HUES64 (cell line): ENCODE measurements around the gene CCR6.

Experiments
- H3K27ac ChIP-seq: 2 replicates; pipeline ENCODE4 v1.7.0; 2013; ENCODE audit warnings: low read depth, low read length, inconsistent platforms
- H3K27me3 ChIP-seq: 2 replicates; pipeline ENCODE4 v1.6.1; 2013; ENCODE audit warnings: mild to moderate bottlenecking, low read length; ENCODE audit not compliant: insufficient read depth
- H3K36me3 ChIP-seq: 2 replicates; pipeline ENCODE4 v1.6.1; 2013; ENCODE audit warnings: mild to moderate bottlenecking, low read length; ENCODE audit not compliant: insufficient read depth
- H3K4me1 ChIP-seq: 2 replicates; pipeline ENCODE4 v1.6.1; 2013; ENCODE audit warnings: mild to moderate bottlenecking, low read length, moderate library complexity; ENCODE audit not compliant: insufficient read depth
- H3K4me3 ChIP-seq: 2 replicates; pipeline ENCODE4 v1.5.1; 2013; ENCODE audit warnings: mild to moderate bottlenecking, low read length, moderate library complexity
- H3K9ac ChIP-seq: 2 replicates; pipeline ENCODE4 v1.6.1; 2013; ENCODE audit warnings: mild to moderate bottlenecking, low read depth, low read length
- H3K9me3 ChIP-seq: 2 replicates; pipeline ENCODE4 v1.6.1; 2013; ENCODE audit warnings: low read depth, low read length; ENCODE audit not compliant: insufficient read depth
- whole genome bisulfite sequencing: fragments of 150-250, 120-280 bp; methylation state at CpG from one replicate; pipeline ENCODE4 v1.1.7; 2013; ENCODE audit warnings: missing lambda C conversion rate; 5-methylcytosine and 5-hydroxymethylcytosine counted together

CCR6 gene

DNA sequence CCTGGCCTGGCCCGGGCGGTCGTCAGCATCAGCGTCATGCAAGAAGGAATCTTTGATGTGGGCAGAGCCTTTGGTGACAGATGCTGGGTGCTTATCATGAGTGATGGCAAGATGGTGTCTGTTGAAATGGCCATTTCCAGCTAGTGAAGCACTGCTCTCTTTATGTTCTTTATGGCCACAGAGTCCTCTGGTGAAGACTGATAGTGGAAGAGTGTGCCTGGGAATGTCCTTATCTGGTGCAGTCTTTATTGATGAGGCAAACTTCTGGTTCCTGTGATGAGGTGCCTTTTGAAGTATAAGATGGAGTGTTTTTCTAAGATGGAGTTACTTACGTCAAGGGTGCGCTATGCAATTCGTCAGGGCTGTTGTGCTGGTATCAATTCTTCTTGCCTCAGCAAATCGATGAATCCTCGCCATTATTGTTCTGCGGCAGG, 22.6 kb upstream of the CCR6 start:
- Histone ChIP-seq H3K27me3 (no peaks in the 10 kb centered on the region), H3K9me3 (no peaks in the 10 kb centered on the region), H3K9ac (no peak overlapping the region), H3K4me1 (peaks cover 2% of the 10 kb centered on the region; the same call in 1 of the 2 replicates), H3K4me3 (no peak overlapping the region), H3K27ac (no peak overlapping the region), H3K36me3 (no peaks in the 10 kb centered on the region)
- WGBS: 77% methylated on average over 10 of the region's 10 CpGs

DNA sequence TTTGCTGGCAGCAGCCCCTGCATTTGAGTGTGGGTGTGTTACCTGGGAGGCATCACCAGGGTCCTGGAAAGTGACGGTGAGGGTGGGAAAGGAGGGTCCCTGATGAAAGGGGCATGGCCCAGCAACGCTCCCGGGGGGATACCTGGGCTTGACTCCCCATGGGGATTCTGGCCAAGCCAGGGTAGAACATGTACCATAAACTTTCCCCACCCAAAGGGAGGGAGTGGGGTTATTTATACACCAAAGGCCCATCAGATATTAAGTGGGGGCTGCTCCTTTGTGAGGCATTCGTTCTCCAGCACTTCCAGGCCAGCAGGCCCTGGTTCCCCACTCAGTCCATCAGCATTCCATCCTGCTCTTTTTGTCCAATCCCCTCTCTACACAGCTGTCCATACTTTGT, 20.6 kb upstream of the CCR6 start:
- Histone ChIP-seq H3K36me3 (no peaks in the 10 kb centered on the region), H3K4me3 (no peak overlapping the region), H3K9me3 (no peaks in the 10 kb centered on the region), H3K4me1 (peaks cover 2% of the 10 kb centered on the region; the same call in 1 of the 2 replicates), H3K9ac (no peak overlapping the region), H3K27ac (no peak overlapping the region), H3K27me3 (no peaks in the 10 kb centered on the region)
- 73% methylated on average over 4 of the region's 4 CpGs for WGBS

DNA sequence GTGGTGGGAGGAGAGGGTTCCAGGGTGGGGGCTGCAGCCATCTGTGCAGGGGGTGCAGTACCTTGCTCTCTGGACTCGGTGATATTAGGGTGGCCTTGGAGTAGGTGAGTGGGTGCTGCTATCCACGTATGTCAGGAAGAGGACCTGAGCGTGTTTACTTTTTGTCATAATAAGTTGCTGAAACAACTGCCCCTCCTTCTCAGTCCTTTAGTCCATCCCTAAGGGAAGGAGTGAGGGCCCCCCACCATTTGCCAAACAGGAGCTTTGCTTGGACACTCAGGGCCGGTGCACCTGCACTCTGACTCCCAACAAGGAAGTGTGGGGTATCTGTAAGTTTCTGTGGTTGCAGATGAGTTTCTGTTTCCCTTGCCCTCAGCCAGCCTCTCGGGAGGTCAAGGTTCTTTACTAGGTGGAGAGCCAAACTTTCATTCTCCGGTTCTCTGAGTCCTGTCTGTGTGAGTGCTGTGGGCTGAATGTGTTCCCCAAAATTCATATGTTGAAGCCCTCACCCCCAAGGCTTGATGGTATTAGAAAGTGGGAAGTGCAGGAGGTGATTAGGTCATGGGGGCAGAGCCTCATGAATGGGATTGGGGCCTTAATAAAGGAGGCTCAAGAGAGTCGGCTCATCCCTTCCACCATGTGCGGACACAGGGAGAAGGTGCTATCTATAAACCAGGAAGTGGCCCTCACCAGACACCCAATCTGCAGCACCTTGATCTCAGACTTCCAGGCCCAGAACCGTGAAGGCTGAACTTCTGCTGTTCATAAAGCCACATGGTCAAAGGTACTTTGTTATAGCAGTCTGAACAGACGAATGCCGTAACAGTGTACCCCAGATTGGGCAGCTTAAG, 19.6 kb upstream of the CCR6 start:
- Histone ChIP-seq H3K27ac (no peak overlapping the region), H3K4me1 (peaks cover 2% of the 10 kb centered on the region; the same call in 1 of the 2 replicates), H3K36me3 (no peaks in the 10 kb centered on the region), H3K27me3 (no peaks in the 10 kb centered on the region), H3K4me3 (no peak overlapping the region), H3K9me3 (no peaks in the 10 kb centered on the region), H3K9ac (no peak overlapping the region)
- WGBS: 96% methylated on average over 11 of the region's 11 CpGs

DNA sequence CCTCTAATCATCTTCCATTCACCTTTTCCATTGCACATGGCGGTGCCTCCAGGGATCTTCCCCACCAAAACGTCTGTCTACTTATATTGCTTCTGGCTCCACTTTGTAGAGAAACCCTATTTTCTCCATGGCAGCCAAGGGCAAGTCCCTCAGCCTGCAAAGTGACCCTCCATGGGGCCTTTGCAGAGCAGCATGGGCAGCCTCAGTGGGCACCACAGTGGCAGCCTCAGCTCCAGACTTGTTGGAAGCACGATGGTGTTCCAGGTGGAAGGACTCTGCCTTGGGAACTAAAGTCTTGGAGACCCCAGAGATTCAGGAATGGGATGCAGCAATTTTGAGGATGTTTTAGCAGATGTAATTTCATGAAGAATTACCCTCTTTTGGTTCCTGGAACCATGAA, 18.5 kb upstream of the CCR6 start:
- Histone ChIP-seq H3K9ac (no peak overlapping the region), H3K9me3 (no peaks in the 10 kb centered on the region), H3K4me1 (no peaks in the 10 kb centered on the region), H3K36me3 (no peaks in the 10 kb centered on the region), H3K27me3 (no peaks in the 10 kb centered on the region), H3K4me3 (no peak overlapping the region), H3K27ac (no peak overlapping the region)
- WGBS: 95% methylated on average over 3 of the region's 3 CpGs

DNA sequence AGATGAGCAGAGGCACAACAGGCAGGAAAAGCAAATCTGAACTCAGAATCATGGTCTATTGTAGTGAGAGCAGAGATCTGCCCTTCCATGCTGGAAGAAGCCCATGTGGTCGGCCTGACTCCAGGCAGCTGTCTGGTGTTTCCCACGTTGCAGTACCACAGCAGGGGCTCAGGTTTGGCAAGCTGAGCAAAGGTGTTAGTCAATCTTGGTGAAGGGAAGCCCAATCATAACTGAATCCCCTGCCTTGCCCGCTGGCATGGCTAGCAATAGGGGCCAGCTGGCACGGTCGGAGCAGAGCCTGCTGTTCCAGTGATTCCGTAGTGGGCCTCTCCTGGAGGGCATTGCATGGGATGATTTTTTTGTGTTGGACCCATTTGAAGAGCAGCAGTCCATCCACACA, 17.8 kb upstream of the CCR6 start:
- no peaks in the 10 kb centered on the region for H3K9me3 ChIP-seq
- no peaks in the 10 kb centered on the region for H3K4me1 ChIP-seq
- no peak overlapping the region for H3K4me3 ChIP-seq
- H3K9ac ChIP-seq: no peak overlapping the region
- WGBS: 92% methylated on average over 6 of the region's 6 CpGs
- H3K36me3 ChIP-seq: no peaks in the 10 kb centered on the region
- H3K27me3 ChIP-seq: no peaks in the 10 kb centered on the region
- H3K27ac ChIP-seq: no peak overlapping the region

DNA sequence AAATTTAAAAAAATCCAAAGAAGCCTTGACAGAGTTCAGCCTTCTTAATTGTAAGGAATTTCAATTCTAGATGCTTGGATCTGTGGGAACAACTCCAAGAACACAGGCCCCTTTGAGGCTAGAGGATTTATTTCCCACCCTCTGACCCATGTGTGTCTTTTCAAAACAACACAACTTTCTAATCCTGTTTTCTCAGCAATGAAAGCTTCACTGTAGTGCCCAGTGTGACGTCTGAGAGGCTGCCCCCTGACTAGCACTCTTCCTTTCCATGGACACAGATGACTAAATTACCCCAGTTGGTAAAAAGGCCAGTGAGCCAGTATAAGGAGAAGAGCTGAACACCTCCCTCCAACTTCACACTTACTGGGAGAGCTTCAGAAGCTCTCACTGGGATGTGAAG, 16.5 kb upstream of the CCR6 start:
- 86% methylated on average over 1 of the region's 1 CpG for WGBS
- no peak overlapping the region for H3K27ac ChIP-seq
- H3K9me3 ChIP-seq: no peaks in the 10 kb centered on the region
- H3K4me3 ChIP-seq: no peak overlapping the region
- no peaks in the 10 kb centered on the region for H3K27me3 ChIP-seq
- no peak overlapping the region for H3K9ac ChIP-seq
- H3K36me3 ChIP-seq: no peaks in the 10 kb centered on the region
- H3K4me1 ChIP-seq: no peaks in the 10 kb centered on the region

DNA sequence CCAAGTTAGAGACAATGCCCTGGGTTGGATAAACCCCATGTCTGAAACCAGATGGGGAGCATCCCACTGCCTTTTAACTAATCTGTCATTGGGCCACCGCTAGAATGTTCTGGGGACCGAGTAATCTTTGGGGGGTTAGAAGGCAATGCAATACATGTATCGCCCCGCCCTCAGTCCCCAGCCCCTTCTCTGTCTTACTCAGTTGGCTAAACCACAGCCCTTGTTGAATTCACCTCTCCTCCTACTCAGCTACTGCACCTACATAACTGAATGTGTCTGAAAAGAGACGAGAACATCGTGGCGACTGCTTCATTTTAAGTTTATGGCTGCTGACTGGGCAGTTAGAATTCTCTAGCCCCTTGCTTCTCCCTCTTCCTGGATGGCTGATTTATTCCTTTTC, 15.1 kb upstream of the CCR6 start:
- no peaks in the 10 kb centered on the region for H3K4me1 ChIP-seq
- no peak overlapping the region for H3K9ac ChIP-seq
- 81% methylated on average over 7 of the region's 7 CpGs for WGBS
- H3K27me3 ChIP-seq: no peaks in the 10 kb centered on the region
- H3K36me3 ChIP-seq: no peaks in the 10 kb centered on the region
- H3K4me3 ChIP-seq: no peak overlapping the region
- no peaks in the 10 kb centered on the region for H3K9me3 ChIP-seq
- no peak overlapping the region for H3K27ac ChIP-seq

DNA sequence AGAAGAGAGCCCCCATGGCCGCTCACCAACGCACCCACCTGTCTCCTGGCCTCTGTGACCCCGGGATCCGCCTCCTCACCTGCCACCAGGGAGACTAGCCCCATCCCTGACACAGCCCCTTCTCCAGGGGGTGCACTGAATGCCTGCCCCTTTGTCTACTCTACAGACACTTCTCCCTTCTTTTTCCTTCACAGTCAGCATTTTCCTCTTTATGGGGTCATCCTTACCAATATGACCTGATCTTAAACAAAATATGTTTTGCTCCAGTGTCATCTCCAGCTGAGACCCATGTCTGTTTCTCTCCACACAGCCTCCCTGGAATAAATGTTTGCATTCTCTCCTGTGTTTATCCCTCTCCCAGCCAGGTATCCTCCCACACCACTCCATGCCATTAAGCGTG, 14.6 kb upstream of the CCR6 start:
- H3K9me3 ChIP-seq: no peaks in the 10 kb centered on the region
- H3K27ac ChIP-seq: no peak overlapping the region
- H3K27me3 ChIP-seq: no peaks in the 10 kb centered on the region
- no peak overlapping the region for H3K4me3 ChIP-seq
- WGBS: 95% methylated on average over 5 of the region's 5 CpGs
- H3K4me1 ChIP-seq: no peaks in the 10 kb centered on the region
- H3K36me3 ChIP-seq: no peaks in the 10 kb centered on the region
- H3K9ac ChIP-seq: no peak overlapping the region

DNA sequence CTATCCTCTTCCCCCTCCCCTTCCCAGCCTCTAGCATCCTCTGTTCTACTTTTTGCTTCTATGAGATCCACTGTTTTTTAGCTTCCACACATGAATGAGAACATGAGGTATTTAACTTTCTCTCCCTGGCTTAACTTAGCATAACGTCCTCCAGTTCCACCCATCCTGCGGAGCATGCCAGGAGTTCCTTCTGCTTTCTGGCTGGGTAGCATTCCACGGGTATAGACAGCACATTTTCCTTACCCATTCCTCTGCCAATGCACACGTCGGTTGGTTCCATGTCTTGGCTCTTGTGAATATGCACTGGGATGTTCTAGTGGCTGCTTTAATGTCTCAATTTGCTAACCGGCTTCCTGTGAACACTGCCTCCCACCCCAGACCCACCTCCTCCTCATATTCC, 13.2 kb upstream of the CCR6 start:
- Histone ChIP-seq H3K27me3 (no peaks in the 10 kb centered on the region), H3K4me3 (no peak overlapping the region), H3K4me1 (no peaks in the 10 kb centered on the region), H3K27ac (no peak overlapping the region), H3K36me3 (no peaks in the 10 kb centered on the region), H3K9me3 (no peaks in the 10 kb centered on the region), H3K9ac (no peak overlapping the region)
- 90% methylated on average over 6 of the region's 6 CpGs for WGBS

DNA sequence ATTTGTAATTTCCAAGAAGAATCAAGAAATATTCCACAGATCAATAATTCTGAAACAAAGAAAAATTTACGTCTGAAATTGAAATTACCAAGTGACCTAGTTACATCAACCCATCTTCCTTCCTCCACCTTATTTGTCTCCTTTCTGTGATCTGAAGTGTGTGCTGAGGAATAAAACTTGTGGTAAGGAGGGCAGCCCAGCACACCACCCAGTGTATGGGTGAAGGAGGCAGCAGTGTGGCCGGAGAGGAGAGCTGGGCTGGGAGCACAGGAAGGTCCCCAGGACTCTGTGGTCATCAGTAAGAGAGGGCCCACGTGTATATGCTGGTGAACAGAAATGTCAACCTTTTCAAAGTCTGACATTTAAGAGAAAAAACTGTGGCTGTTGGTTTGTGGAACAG, 11.3 kb upstream of the CCR6 start:
- peaks cover 3% of the 10 kb centered on the region; the same call in 1 of the 2 replicates for H3K4me1 ChIP-seq
- H3K4me3 ChIP-seq: no peak overlapping the region
- no peak overlapping the region for H3K27ac ChIP-seq
- H3K9me3 ChIP-seq: no peaks in the 10 kb centered on the region
- WGBS: 91% methylated on average over 3 of the region's 3 CpGs
- H3K27me3 ChIP-seq: no peaks in the 10 kb centered on the region
- H3K9ac ChIP-seq: no peak overlapping the region
- H3K36me3 ChIP-seq: no peaks in the 10 kb centered on the region

DNA sequence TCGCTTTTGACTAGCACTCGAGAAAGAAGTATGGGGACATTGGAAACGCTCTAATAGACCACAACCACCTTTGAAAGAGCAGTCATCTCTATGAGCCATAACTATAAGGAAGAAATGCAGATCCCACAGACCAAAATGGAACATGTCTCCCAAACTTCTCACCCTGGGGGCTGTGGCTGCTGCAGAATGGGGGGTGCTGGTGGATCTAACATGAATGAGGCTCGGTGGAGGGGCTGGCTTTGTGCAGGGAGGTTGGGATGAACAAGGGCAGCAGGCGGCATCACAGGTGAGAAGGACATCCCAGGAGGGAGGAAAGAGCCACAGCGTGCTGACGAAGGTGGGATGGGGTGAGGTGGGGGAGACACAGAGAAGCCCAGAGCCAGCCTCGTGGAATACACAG, 10.5 kb upstream of the CCR6 start:
- Histone ChIP-seq H3K36me3 (no peaks in the 10 kb centered on the region), H3K4me3 (no peak overlapping the region), H3K27me3 (no peaks in the 10 kb centered on the region), H3K9ac (no peak overlapping the region), H3K4me1 (peaks cover 3% of the 10 kb centered on the region; the same call in 1 of the 2 replicates), H3K9me3 (no peaks in the 10 kb centered on the region), H3K27ac (no peak overlapping the region)
- WGBS: 92% methylated on average over 8 of the region's 8 CpGs
